HCT116 (cell line): ENCODE data around the gene NDUFB10. TPM values are rescaled to one million over a fixed set of nuclear protein-coding genes. Genes with fewer than 3 reads are reported as not detected.
A peak's percentile ranks its signal among the peaks of the same experiment; 100 is the strongest.

Experiments
- ATAC-seq: fragments of 200-7000 bp; cut with Tn5 transposase; 2 replicates; pipeline ENCODE4 v1.9.1; 2020; ENCODE audit warnings: mild to moderate bottlenecking, moderate library complexity
- BruUV-seq: library from RNA; stranded (reverse); fragments of 400-500 nt; replicated peaks from 2 replicates; lab custom pipeline; 2021; lab: Mats Ljungman, UMichigan
- CTCF ChIA-PET: fragments of 300-600 bp; sonication (Branson Sonifier 250); formaldehyde crosslinking; loops from one replicate; lab custom pipeline; 2021; ENCODE audit warnings: antibody characterized with exemption; lab: Charles Lee
- POLR2A ChIA-PET: fragments of 300-600, 350-600 bp; sonication (Branson Sonifier 250); formaldehyde crosslinking; loops from one replicate; lab custom pipeline; 2021; ENCODE audit warnings: antibody characterized with exemption; lab: Charles Lee
- RAD21 ChIA-PET, 2 experiments: fragments of 300-600 bp; sonication (Branson Sonifier 250); formaldehyde crosslinking; loops; one replicate each; lab custom pipeline; 2023; ENCODE audit warnings: low total read pairs in 2 of 2; ENCODE audit not compliant: uncharacterized antibody in 2 of 2, unreplicated experiment in 2 of 2, low non-redundant PET in 1 of 2; lab: Charles Lee
- DNase-seq: peaks from one replicate; pipeline ENCODE4 v3.0.0-alpha.2; 2010; ENCODE audit warnings: low read depth, low spot score
- H2AFZ ChIP-seq: fragments of 200-600 bp; shearing (Covaris generic), sonication (generic); 2 replicates; pipeline ENCODE4 v1.6.1; 2017; ENCODE audit warnings: low read depth, mixed run types, mixed read lengths, antibody characterized with exemption, low read length; ENCODE audit not compliant: poor library complexity, severe bottlenecking
- H3K27ac ChIP-seq: 2 replicates; pipeline ENCODE4 v1.5.1; 2012; ENCODE audit warnings: low read depth, low read length
- H3K27me3 ChIP-seq: fragments of 200-600 bp; sonication (generic); 2 replicates; pipeline ENCODE4 v1.6.1; 2016; ENCODE audit warnings: mixed run types, low read length, mixed read lengths; ENCODE audit not compliant: insufficient read depth
- H3K36me3 ChIP-seq, 2 experiments: fragments of 200-500 bp in 1 of 2; fragments of 200-600 bp in 1 of 2; sonication (Bioruptor generic) in 1 of 2; sonication (generic) in 1 of 2; 2 replicates each; pipeline versions ENCODE4 v1.5.1 to v1.6.1; 2014 to 2016; ENCODE audit warnings: low read length in 2 of 2, inconsistent platforms in 1 of 2, mixed read lengths in 1 of 2, mixed run types in 1 of 2; ENCODE audit not compliant: insufficient read depth in 2 of 2, control insufficient read depth in 1 of 2
- H3K4me1 ChIP-seq, 2 experiments: fragments of 200-600 bp in 1 of 2; sonication (generic) in 1 of 2; 2 replicates each; pipeline versions ENCODE4 v1.5.1 to v1.6.1; 2012 to 2017; ENCODE audit warnings: low read length in 2 of 2, inconsistent platforms in 1 of 2, mild to moderate bottlenecking in 1 of 2, mixed read lengths in 1 of 2, mixed run types in 1 of 2, moderate library complexity in 1 of 2; ENCODE audit not compliant: insufficient read depth in 2 of 2, control insufficient read depth in 1 of 2
- H3K4me2 ChIP-seq: fragments of 200-600 bp; sonication (generic); 2 replicates; pipeline ENCODE4 v1.6.1; 2017; ENCODE audit warnings: mixed run types, low read length, mixed read lengths
- H3K4me3 ChIP-seq, 2 experiments: fragments of 200-600 bp in 1 of 2; sonication (generic) in 1 of 2; replicated peaks in 1 of 2; 2 replicates each; pipeline ENCODE4 v1.5.1; 2011 to 2016; ENCODE audit warnings: low read length in 2 of 2, control low read depth in 1 of 2, low read depth in 1 of 2, mild to moderate bottlenecking in 1 of 2, mixed read lengths in 1 of 2, mixed run types in 1 of 2
- H3K79me2 ChIP-seq: fragments of 200-600 bp; sonication (generic); 2 replicates; pipeline ENCODE4 v1.6.1; 2017; ENCODE audit warnings: mild to moderate bottlenecking, mixed run types, low read length, moderate library complexity, mixed read lengths; ENCODE audit not compliant: insufficient read depth
- H3K9ac ChIP-seq: fragments of 200-600 bp; sonication (generic); 2 replicates; pipeline ENCODE4 v1.6.1; 2016; ENCODE audit warnings: low read length, mixed read lengths
- H3K9me2 ChIP-seq: fragments of 200-600 bp; sonication (generic), shearing (Covaris generic); 2 replicates; pipeline ENCODE4 v1.6.1; 2017; ENCODE audit warnings: mixed run types, mild to moderate bottlenecking, moderate library complexity; ENCODE audit not compliant: insufficient read depth
- H3K9me3 ChIP-seq, 2 experiments: fragments of 200-500 bp in 1 of 2; fragments of 200-600 bp in 1 of 2; sonication (Bioruptor generic) in 1 of 2; sonication (generic) in 1 of 2; 2 replicates each; pipeline ENCODE4 v1.6.1; 2014 to 2017; ENCODE audit warnings: low read length in 2 of 2, mixed read lengths in 2 of 2, inconsistent platforms in 1 of 2, low read depth in 1 of 2, mild to moderate bottlenecking in 1 of 2, mixed run types in 1 of 2, moderate library complexity in 1 of 2; ENCODE audit not compliant: control insufficient read depth in 1 of 2, insufficient read depth in 1 of 2
- H4K20me1 ChIP-seq: fragments of 200-600 bp; sonication (generic), shearing (Covaris generic); 2 replicates; pipeline ENCODE4 v1.6.1; 2017; ENCODE audit warnings: mixed run types, mild to moderate bottlenecking, moderate library complexity; ENCODE audit not compliant: insufficient read depth
- CBX3 ChIP-seq: IDR thresholded peaks from 2 replicates; pipeline ENCODE4 v1.6.1; 2012; ENCODE audit warnings: low read depth
- CEBPB ChIP-seq: IDR thresholded peaks from 2 replicates; pipeline ENCODE4 v1.6.1; 2012; ENCODE audit warnings: low read depth
- POLR2AphosphoS5 ChIP-seq: IDR thresholded peaks from 2 replicates; pipeline ENCODE4 v1.6.1; 2011; ENCODE audit warnings: mild to moderate bottlenecking, low read depth, low read length, moderate library complexity
- intact Hi-C: fragments of 100-400 bp; cut with micrococcal nuclease; formaldehyde crosslinking; loops from 2 replicates; pipeline ENCODE4 v1.10.0; 2022
- total RNA-seq: library from RNA; stranded (reverse); gene quantifications from one replicate; pipeline ENCODE4 v1.2.1, GENCODE V29; 2021; ENCODE audit not compliant: unreplicated experiment
- TF ChIP-seq, protein P1 (sequence below), 3 experiments: fragments of 200-600 bp in 1 of 3; sonication (generic) in 1 of 3; IDR thresholded peaks in 2 of 3; conservative IDR thresholded peaks in 1 of 3; 2 replicates each; pipeline ENCODE4 v1.5.1; 2012 to 2017; ENCODE audit warnings: low read depth in 2 of 3, low read length in 2 of 3, antibody characterized with exemption in 1 of 3, borderline replicate concordance in 1 of 3, control low read depth in 1 of 3, mild to moderate bottlenecking in 1 of 3, mixed read lengths in 1 of 3, mixed run types in 1 of 3, moderate library complexity in 1 of 3; ENCODE audit not compliant: insufficient read depth in 1 of 3

NDUFB10 gene
- total RNA-seq, 1 experiment from 2014 or later: 273 TPM

DNA sequence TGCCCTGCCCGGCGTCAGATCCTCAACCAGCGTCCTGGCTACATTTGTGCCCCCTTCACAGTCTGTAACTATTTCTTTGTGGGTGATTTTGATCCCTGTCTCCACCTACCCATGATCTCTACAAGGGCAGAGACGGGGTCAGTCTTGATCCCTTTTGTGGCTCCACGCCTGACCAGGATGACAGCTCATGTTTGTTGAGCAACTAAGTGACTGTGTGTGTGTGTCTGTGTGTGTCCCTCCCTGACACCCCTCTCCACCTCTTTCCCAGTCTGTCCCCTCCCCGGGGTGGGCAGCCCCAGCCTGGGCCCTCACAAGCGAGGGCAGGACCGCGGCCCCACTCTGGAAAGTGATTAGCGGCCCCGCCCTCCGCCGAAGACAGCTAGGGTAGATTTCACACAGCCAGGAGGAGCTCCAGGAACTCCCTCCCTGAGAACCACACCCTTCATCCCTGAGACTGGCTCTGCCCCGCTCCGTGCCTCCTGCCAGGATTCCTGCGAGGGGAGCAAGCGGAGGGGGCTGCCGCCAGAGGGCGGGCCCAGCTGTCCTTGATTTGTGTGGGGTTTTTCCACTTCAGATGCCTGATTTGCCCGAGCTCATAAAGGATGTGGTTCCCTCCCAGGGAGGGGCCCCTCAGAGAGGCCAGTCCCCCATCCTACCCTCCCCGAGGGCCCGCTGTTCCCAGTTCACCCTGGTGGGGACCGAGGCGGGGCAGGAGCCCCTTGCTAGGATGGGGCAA lies 35.9 kb upstream of the NDUFB10 start:
- RAD21 ChIA-PET: interaction anchor here in 1 of 2 experiments (0.7 kb wide), 1 partner anchor 51 kb away, joined by 3 read pairs; the partner anchor contains the start of gene MEIOB
- DNase-seq: peak; percentile 56
- H3K9ac ChIP-seq: peak overlapping the region; percentile 49

More for the DNA sequence above, 35.9 kb upstream of the NDUFB10 start:
- H3K4me1 ChIP-seq: peaks cover 22 to 32% of the 10 kb centered on the region in 2 experiments
- no peaks in the 10 kb centered on the region for H4K20me1 ChIP-seq
- H3K9me2 ChIP-seq: no peaks in the 10 kb centered on the region
- BruUV-seq: no TSS peak
- ChIA-PET CTCF (interaction anchor here (0.7 to 1.3 kb wide), 8 partner anchors 9 to 217 kb away, joined by 3 to 6 read pairs (median 4); partner anchors contain the start of gene MSRB1), POLR2A (interaction anchor here (1.0 to 2.1 kb wide), 3 partner anchors 41 to 49 kb away, joined by 3 to 8 read pairs (median 4); partner anchors contain the start of genes RPS2 and TBL3)
- intact Hi-C loops: no loop called here
- peak; percentile 25; the same call in 1 of the 2 replicates for TF ChIP-seq POLR2AphosphoS5
- TF ChIP-seq, protein P1, sequence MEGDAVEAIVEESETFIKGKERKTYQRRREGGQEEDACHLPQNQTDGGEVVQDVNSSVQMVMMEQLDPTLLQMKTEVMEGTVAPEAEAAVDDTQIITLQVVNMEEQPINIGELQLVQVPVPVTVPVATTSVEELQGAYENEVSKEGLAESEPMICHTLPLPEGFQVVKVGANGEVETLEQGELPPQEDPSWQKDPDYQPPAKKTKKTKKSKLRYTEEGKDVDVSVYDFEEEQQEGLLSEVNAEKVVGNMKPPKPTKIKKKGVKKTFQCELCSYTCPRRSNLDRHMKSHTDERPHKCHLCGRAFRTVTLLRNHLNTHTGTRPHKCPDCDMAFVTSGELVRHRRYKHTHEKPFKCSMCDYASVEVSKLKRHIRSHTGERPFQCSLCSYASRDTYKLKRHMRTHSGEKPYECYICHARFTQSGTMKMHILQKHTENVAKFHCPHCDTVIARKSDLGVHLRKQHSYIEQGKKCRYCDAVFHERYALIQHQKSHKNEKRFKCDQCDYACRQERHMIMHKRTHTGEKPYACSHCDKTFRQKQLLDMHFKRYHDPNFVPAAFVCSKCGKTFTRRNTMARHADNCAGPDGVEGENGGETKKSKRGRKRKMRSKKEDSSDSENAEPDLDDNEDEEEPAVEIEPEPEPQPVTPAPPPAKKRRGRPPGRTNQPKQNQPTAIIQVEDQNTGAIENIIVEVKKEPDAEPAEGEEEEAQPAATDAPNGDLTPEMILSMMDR (IDR thresholded peaks at IDR 0.05 in 2 of 3, conservative IDR thresholded peaks at IDR 0.05 in 1 of 3; ENCODE audit: borderline replicate concordance in 1 of 3, insufficient read depth in 1 of 3, low read depth in 2 of 3, low read length in 2 of 3): peak in 2 of 3 experiments; percentile 50 to 59; a peak in 5 of 6 replicates
- 0 out of 2 replicates have a peak, but pooled peaks have one; percentile 13 for TF ChIP-seq CBX3
- TF ChIP-seq CEBPB: no peak
- H3K79me2 ChIP-seq: no peaks in the 10 kb centered on the region
- H3K9me3 ChIP-seq: no peaks in the 10 kb centered on the region
- H3K36me3 ChIP-seq: no peaks in the 10 kb centered on the region
- H3K4me2 ChIP-seq: peak overlapping the region; percentile 72
- ATAC-seq: peak; percentile 85
- no peaks in the 10 kb centered on the region for H3K27me3 ChIP-seq
- peak overlapping the region; percentile 55 for H3K27ac ChIP-seq
- peak overlapping the region; percentile 16 to 33; a peak in 1 of 4 replicates for H3K4me3 ChIP-seq
- peak overlapping the region; percentile 13 for H2AFZ ChIP-seq
